Stimulated activated CD8-positive, alpha-beta memory T cell treated with anti-CD3 and anti-CD28 coated beads, Interleukin-15, amount 100 ng/mL, for 48 hours (primary cell): ENCODE data around the gene MRPL38.
A peak's percentile ranks its signal among the peaks of the same experiment; 100 is the strongest.

Experiments used
- DNase-seq, 2 donors: peaks; one replicate each; pipeline ENCODE4 v3.0.0-alpha.2; 2020; ENCODE audit warnings: low read depth in 2 of 2

The MRPL38 gene

DNA sequence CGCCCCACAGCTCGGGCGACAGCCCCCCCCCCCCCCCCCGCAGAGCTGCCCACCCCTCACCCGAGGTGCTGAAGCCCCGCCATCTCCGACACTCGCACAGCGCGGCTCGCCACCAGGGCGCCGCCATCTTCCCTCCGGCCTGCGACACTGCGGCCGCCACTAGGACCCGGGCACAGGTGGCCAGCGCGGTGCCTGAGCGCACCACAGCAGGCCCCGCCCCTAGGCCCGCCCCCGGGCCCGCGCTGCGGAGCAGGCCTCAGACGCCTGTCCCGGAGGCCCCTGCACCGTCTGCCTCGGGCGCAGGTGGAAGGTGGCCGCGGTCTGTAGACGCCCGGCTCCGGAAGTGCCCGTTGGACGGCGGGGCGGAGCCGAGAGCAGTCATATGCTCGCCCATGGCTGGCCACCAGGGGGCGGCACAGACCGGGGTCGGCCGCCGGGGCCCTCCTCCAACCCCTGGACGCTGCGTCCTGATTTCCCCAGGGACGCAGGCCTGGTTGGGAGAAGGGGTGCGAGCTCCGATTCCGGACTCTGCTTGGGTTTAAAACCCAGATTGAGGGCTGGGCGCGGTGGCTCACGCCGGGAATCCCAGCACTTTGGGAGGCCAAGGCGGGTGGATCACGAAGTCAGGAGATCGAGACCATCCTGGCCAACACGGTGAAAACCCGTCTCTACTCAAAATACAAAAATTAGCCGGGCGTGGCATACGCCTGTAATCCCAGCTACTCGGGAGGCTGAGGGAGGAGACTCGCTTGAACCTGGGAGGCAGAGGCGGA, at the start of gene MRPL38:
MRPL38 (minus strand) TSS at position 136 of the 773 bp plus-strand sequence; CDS start at position 127, 9 bp downstream.
- peak; percentile 92 to 96 for DNase-seq

DNA sequence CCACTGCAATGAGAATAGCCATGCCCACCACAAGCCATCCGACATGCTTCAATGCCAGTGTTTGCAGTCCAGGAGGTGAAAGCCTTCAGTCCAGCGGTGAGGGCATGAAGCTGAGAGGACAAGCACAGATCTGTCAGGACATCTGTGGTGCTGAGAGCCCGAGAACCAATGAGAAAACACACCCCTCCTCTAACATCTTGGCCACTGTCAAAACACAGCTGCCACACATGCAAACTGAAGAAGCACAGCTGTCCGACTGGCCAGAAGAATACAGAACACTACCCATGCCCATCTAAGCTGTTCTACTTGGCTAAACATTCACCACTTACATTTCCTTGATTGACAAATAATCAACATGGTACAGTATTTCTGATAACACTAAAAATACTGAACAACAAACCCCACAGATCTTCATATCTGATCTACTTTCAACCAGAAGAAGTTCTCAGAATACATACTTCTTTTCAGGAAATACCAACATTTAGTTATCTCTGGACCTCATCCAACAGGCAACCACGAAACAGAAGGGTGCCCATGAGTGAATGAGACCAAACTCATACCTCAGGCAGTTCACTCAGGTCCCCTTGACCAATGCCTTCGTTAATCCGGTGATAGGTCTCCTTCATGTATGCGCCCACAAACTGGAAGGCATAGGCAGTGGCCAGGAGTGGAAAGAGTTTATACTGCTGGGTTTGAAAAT, 46.3 kb upstream of the MRPL38 start:
- no peak for DNase-seq

DNA sequence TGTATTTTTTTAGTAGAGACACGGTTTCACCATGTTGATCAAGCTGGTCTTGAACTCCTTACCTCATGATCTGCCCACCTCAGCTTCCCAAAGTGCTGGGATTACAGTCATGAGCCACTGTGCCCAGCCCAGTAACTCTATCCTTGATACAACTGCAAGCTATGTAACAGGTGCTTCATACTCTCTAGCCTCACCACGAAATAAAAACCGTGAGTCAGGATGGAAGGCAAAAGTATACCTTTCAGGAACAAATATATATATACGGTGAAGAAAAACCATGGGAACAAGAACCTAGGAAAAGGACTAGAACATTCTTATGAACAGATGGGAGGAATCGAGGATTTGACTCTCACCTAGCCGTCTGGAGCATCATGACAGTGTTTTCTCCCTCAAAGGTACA, 45.7 kb upstream of the MRPL38 start:
- DNase-seq: no peak

DNA sequence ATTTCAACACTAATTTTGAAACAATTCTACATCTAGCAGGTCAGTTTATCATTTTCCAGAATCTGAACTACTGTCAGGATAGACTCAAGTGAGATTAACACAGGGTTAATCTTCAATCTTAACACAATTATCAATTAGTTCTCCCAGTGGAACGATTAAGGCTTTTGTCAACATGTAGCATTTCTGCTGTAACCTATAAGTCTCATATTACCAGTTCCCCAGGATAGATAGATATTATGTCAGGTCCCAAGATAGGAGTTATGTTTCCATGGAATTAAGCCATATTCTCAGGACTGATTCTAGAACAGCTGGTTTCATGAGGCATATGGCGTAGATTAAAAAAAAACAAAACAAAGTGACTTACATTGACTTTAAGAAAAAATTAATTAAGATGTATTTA, 40.5 kb upstream of the MRPL38 start:
- no peak for DNase-seq

DNA sequence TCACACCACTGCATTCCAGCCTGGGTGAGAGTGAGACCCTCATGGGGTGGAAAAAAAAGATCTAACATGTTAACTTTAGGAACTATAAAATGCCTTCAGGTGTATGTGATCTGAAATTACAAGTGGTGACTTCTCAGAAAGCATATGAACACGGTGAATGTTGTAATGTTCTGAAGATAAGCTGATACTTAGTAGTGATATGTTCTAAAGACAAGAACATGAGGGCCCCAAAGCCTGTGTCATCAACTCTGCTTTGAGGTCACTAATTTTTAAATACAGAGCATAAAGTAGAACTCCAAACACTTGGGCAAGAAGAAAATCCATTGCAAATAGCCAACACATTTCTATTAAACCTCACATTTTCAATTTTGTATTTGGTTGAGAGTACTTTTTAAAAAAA, 38.8 kb upstream of the MRPL38 start:
- DNase-seq: no peak

DNA sequence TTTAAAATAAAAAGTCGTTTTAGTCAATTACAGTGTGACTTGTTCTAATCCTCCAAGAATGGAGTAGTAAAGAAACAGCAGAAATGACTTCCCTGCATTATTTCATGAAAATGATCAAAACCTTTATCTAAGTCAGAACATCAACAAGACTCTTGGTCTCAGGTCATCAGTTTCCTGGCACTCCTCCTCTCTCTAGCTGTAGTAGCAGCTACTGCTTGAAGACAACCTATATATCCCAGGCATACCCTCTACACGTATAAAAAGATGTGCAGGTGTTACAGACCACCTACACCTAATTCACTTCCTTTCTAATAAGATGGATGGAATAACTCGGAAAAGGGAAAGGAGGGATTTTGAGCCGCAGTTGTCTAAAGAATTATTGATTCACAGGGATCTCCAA, 37.8 kb upstream of the MRPL38 start:
- no peak for DNase-seq

DNA sequence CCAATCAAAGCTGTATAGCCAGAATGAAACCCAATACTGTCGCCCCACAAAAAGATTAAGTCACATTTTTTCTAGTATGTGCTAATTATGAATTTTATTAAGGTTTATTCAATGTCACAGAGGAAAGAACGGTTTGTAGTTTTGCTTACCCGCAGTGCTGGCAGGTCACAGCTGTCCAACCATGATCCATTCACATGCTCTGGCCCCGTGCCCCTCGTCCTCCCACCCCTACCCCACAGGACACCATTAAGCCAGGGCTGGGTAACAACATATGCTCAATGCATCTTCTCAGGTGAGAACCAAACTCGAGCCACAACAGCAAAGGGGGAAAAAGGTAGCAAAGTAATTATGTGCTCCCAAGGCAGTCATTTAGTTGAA, 36.7 kb upstream of the MRPL38 start:
- DNase-seq: no peak

DNA sequence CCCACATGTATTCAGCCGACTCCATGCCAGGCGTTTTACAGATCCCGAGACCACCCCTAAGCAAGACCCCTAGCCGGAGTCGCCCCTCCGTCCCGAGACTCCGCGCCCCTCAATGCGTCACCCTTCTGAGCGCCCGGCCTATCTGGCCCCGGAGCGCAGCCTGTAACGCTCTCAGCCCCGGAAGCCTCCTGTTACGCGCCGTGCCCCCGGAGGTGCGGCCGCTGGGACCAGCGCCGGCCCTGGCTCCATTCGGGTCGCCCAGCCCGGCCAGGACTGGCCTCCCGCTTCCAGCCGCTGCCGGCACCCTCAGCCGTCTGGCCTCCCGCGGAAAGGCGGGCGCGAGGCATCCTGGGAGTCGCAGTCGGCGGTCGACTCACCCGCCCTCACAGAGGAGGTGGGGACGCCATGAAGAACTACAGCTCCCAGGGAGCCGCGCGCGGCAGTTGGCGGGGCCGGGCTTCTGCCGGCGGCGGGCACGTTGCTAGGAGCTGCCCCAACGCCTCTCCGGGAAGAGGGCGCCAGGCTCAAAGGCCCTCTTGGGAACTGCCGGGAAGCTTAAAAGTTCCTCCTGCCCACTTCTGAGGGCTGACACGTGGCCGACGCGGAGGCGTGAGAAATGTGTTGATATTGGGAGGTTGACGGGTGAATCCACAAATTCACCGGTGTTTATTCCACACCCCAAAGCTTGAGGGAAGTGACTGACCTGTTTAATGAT, 36.2 kb upstream of the MRPL38 start, which contains the start of gene FBF1:
FBF1 (minus strand) TSS at position 316 of the 715 bp plus-strand sequence. CDS start 2,893 bp downstream, outside the sequence.
- peak; percentile 87 to 88 for DNase-seq

DNA sequence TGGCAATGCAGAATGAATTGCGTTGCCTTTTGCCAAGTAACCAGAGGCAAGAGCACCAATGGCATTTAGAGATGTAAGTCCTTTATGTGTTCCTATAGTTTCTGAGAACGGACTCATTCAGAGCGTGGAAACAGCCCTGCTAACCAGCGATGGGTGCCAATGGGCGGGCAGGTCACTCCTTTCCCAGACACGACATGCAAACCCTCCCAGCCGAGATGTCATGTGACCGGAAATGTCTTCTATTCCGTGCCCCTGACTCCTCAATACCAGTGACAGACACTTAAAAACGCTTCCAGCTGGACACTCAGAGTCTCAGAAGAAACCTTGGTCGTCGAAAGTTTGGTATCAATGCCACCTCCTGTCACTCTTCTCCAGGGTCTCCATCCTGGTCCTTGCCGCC, 33.0 kb upstream of the MRPL38 start:
- DNase-seq: no peak

DNA sequence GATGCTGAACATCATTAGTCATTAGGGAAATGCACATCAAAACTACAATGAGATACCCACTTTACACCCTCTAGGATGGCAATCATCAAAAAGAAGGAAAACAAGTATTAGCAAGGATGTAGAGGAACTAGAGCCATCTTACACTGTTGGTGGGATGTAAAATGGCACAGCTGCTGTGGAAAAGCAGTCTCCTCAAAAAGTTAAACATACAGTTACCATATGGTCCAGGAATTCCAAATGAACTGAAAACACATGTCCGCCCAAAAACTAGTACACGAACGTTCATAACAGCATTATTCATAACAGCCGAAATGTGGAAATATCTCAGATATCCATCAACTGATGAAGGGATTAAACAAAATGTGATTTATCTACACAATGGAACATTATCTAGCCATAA, 29.1 kb upstream of the MRPL38 start:
- DNase-seq: no peak

DNA sequence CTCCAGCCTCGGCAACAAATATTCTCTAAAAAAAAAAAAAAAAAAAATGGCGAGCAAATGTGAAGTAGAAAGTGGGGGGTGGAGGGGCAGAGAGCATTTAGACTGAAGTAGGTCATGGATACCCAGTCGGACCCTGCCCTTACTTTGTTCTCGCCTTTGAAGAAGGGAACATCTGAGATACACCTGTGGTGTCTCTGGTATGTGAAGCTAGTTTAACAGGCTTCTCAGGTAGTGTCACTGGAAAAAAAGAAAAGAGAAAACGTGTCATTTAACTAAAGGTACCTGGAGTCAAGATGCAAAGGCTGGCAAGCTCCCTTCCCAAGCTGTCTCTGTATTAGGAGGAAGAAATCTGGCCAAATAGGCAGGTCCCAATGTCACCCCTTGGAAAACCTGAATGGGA, 28.2 kb upstream of the MRPL38 start:
- DNase-seq: no peak

DNA sequence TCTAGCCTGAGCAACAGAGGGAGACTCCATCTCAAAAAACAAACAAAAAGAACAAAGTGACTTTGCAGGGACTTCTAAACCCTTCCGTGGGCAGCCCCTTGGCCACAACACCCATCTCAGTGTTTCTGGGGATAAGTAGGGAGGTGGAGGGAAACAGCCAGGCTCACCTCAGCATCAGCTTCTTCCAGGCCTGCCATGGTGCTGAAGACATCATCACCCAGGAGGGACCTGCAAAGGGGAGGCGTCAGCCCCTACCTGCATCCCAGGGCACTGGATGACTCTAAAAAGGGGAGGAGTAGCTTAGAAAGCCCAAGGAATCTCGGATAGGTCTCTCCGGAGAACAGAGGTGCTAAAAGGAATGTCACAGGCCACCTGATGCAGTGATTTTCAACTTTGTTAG, 26.4 kb upstream of the MRPL38 start:
- no peak for DNase-seq

DNA sequence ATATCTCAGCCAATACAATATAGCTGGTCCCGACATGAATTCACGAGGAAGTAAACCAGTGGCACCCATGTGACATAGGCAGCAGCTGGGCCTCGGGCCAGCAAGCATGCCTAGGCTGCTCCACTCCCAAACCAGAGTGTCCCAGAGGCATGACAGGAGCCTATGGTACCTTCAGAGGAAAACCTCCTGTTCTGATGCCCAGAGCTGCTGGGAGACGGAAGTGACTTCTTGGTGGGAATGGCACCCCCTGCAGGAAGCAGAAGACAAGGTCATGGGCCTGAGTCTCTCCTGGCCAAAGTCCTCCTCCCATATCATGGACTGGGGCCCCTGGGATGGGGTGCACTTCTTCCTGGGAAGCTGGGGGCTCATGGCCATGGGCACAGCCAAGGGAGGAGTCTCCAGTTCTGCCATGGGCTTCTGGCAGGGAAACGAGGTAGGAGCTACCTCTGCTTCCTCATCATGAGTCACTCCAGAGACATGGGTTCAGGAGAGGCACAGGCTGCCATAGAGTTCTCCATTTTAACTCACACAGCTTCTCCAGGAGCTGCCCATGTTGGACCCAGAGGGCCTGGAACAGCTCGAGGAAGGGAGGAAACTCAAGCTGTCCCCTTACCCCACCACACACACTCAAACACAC, 22.7 kb upstream of the MRPL38 start:
- no peak for DNase-seq

DNA sequence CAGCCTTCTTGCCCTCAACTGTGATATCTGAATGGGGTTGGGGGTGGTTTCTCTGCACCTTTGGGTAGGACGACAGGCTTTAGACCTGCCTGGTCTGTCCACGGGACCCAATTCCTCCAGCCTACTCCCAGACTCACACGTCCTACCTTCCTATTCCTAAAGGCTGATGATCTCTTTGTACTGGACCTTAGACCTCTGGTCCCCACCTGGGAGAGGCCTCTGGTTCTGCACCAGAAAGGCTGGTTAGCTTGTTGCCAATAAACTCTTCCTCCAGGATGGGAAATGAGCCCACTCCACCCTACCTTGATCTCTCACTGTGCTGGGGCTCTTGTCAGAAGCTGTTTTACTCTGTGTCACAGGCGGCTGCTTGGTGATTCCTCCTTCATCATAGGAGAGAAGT, 21.8 kb upstream of the MRPL38 start:
- DNase-seq: no peak

DNA sequence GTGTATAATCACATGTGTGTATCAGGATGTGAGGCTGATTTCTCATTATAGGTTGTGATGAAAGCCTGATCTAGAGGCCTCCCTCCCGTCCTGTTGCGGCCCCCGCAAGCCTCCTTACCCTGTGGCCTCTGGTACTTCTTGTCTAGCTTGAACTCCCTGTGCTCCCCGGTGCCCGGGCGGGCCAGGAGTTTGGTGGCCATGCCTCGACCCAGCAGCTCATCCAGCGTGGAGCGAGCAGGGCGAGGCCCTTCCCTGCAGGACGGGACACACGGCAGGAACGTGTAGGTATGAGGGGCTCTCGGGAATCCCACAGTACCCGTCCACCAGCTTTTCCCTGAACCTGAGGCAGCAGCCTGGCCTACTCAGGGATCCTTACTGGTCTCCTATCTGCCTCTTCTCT, 21.2 kb upstream of the MRPL38 start:
- DNase-seq: no peak

DNA sequence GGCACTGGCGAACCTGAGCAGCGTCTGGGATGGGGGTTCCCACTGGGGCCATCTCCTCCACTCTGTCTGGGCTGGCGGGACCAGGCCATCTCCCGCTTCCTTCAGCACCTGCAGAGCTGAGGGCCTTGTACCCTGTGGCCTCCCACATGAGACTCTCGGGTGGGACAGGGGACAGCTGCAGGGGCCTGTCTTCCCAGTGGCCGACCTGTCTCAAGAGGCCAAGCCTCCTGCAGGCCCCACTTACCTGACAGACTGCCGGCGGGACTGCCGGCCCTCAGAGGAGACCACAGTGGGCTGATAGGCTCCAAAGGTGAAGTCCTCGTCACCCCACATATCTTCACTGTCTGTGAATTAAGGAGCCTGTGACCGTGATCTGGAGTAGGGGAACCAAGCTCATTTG, 20.4 kb upstream of the MRPL38 start:
- DNase-seq: no peak

DNA sequence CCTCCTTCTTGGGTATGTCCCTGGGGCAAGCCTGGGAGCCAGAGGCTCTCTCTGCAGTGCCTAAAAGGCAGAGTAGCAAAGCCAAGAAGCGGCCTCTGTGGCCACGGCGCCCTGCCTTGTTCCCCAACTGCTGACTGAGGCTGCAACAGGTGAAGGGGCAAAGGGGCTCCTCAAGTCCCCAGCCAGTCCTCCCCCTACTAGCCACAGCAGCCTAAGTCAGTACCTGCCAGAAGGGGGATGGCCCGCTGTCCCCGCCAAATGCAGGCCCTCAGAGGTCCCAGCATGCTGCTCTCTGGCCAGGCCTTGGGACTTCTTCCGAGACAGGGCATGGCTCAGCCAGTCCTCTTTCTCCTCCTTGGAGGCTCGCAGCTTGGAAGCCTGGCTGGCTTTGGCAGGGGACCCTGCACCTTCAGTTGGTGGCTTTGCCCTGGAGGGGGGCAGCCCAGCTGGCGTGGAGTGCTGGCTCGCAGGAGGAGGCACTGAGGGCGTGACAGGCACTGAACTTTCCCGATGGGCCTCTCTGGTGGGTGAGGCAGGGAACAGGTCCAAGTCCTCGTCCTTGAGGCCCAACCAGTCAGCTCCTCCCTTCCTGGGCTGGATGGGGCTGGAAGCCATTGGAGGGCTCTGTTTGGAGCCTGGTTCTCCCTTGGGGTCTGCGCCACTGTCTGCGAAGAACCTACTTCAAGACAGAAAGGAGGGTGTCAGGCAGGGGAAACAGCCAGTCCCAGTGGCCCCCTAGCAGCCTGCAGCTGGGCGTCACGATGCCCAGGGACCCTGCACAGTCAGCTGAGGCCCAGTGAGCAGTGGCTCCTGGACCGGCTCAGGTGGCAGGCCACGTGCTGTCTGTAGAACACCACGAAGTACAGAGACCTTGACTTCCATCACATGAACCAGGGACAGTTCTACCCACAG, 18.5 kb upstream of the MRPL38 start:
- DNase-seq: no peak

DNA sequence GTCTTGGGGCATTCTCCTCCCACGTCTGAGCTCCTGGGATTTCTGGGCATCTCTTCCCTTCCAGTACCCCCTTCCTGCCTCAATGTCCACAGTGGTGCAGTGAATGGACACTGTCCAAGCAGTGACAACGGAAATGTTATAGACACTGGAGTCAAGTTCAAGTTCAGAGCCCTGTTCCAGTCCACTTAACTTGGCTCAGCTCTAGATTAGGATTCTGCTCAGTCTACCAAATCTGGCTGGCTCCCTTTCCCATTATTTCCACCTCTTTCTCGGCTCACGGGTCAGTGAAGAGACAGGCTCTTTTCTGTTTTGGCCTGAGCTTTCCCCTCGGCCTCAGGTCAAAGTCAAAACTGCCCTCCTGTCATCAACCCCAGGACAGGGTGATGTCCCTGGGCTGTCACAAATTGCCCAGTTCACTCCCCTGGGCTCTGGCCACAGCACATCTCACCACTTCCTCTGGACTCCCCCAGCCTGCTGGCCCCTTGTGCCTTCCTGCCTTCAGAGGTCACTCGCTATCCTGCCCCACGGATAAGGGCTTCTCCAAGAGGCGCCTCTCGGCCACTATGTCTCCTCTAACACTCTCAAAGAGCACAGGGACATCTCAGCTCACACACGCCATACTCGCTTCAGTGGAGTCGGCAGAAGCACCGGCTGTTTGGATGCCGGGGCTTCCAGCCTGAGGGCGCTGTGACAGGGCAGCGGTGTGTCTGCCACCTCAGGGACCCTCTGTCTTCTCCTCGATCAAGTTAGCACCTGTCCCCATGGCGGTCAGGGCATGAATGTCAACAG, 17.7 kb upstream of the MRPL38 start:
- DNase-seq: no peak

DNA sequence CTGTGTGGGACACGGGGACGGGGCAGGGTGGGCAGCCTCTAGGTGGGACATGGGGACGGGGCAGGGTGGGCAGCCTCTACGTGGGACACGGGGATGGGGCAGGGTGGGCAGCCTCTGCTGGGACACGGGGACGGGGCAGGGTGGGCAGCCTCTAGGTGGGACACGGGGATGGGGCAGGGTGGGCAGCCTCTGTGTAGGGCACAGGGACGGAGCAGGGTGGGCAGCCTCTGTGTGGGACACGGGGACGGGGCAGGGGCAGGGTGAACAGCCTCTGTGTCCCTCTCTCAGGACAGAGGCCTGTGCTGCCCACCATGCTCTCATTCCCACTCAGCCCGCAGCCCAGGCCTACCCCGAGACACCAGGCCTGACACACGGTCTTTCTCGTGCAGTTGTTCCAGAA, 16.9 kb upstream of the MRPL38 start:
- DNase-seq: no peak

DNA sequence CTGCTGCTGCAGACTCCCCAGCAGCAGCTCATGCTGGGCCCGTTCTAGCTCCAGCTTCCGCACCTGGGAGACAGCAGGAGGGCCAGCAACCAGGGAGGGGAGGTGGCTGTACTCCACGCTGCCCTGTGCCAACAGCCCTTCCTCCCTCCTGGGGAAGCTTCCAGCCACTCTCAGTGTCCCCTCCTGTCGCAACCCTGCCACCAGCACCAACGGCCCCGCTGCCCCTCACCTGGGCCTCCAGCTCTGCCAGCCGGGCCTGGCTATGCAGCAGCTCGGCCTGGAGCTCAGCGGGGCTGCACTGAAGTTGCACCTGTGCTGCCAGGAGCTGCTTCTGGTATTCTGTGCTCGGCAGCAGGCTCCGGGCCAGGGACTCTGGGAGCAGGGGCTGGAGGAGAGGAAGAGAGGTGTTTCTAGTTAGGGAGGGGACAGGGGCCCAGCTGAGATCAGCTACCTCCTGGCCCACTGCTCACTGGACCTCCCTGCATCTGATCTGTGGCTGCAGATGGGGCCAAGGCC, 15.4 kb upstream of the MRPL38 start:
- no peak for DNase-seq
